Adrenal gland (tissue), 12 donors: Measurements from ENCODE around the gene TADA2B. TPM values are rescaled to one million over a fixed set of nuclear protein-coding genes. Genes with fewer than 3 reads are reported as not detected.

Experiments used
- DNase-seq, 7 donors: peaks; one replicate each; pipeline ENCODE4 v3.0.0-alpha.2; 2019 to 2020
- H3K27ac ChIP-seq, 5 donors: fragments of 200-600 bp; sonication (generic) in 4 of 5; 1 replicate in 3 of 5; 2 replicates in 2 of 5; pipeline versions ENCODE4 v1.5.1 to v1.8.0; 2016 to 2020; ENCODE audit warnings: mild to moderate bottlenecking in 1 of 5
- H3K27me3 ChIP-seq: fragments of 200-600 bp; 2 replicates; pipeline ENCODE4 v1.8.0; 2021
- H3K36me3 ChIP-seq, 2 donors: fragments of 200-600 bp; replicated peaks in 1 of 2; 1 replicate in 1 of 2; 2 replicates in 1 of 2; pipeline versions ENCODE4 v1.5.1 to v1.8.0; 2018 to 2022
- H3K4me1 ChIP-seq, 2 donors: fragments of 200-600 bp; replicated peaks in 1 of 2; 1 replicate in 1 of 2; 2 replicates in 1 of 2; pipeline versions ENCODE4 v1.5.1 to v1.8.0; 2018 to 2021
- H3K4me3 ChIP-seq, 4 donors: fragments of 200-600 bp; sonication (generic) in 3 of 4; one replicate each; pipeline ENCODE4 v1.5.1; 2016 to 2018
- H3K9me3 ChIP-seq, 3 donors: fragments of 200-600 bp; sonication (generic) in 1 of 3; replicated peaks in 1 of 3; 1 replicate in 2 of 3; 2 replicates in 1 of 3; pipeline versions ENCODE4 v1.5.1 to v1.8.0; 2016 to 2021
- CTCF ChIP-seq, 6 experiments: fragments of 450-650 bp in 4 of 6; fragments of 200-600 bp in 2 of 6; sonication (generic) in 1 of 6; IDR thresholded peaks; 1 replicate in 5 of 6; 2 replicates in 1 of 6; pipeline versions ENCODE4 v1.5.1 to v1.8.0; 2016 to 2021; ENCODE audit warnings: antibody characterized with exemption in 6 of 6, mild to moderate bottlenecking in 2 of 6, moderate library complexity in 1 of 6
- POLR2A ChIP-seq, 2 donors: fragments of 450-650 bp; IDR thresholded peaks; one replicate each; pipeline ENCODE4 v1.6.1; 2017; ENCODE audit warnings: antibody characterized with exemption in 2 of 2, mild to moderate bottlenecking in 2 of 2, moderate library complexity in 1 of 2
- WGBS, 4 donors: extraction: QIAGEN DNeasy Blood & Tissue Kit in 2 of 4; methylation state at CpG; one replicate each; pipeline versions ENCODE4 v1.1.5 to v1.1.7; 2013 to 2017; 5-methylcytosine and 5-hydroxymethylcytosine counted together
- intact Hi-C, 2 donors: fragments of 100-400 bp; cut with DNase I; formaldehyde crosslinking; loops; one replicate each; pipeline versions ENCODE4 v1.14.1 to v1.15.0; 2022 to 2023
- polyA plus RNA-seq, 3 donors: library from polyadenylated mRNA; stranded (reverse); fragments of 200-250 nt in 2 of 3; fragments of 350-450 nt in 1 of 3; fragmentation: Illumina TruSeq in 1 of 3; extraction: RNeasy Lipid Tissue Mini Kit (QIAGEN cat#74804) in 1 of 3; gene quantifications; one replicate each; pipeline ENCODE4 v1.2.3, GENCODE V29; 2013 to 2014
- total RNA-seq, 9 donors: library from RNA; depleted of rRNA in 4 of 9; stranded (reverse); fragments of >200 nt in 4 of 9; fragments of 120-200 nt in 1 of 9; fragmentation: NEBNext Ultra II Directional in 1 of 9; extraction: Animal tissue kit (Norgen Biotek cat#: 25700) in 1 of 9; gene quantifications; one replicate each; pipeline versions ENCODE4 v1.1.0 to v1.2.4, GENCODE V29; 2013 to 2023
- donor health status: healthy with polysubstance abuse.
- donor health status: Bipolar disorder and iron deficiency.
- donor health status: DM: yes; HTN: yes; CAD: no.
- donor health status: DM: no; HTN: no; CAD: no.
- donor health status: DM: no; HTN: no; CAD: no.
- donor health status: DM: yes; HTN: yes; CAD: no.

Gene TADA2B
- total and polyA plus RNA-seq, 12 donors: 13.3 to 60.8 (median 32.4) TPM

GRCh38 chr4:7014815-7015214 lies 28.4 kb upstream of the TADA2B start:
- Histone ChIP-seq H3K4me1 (peaks cover 6 to 14% of the 10 kb centered on the region in 2 donors), H3K36me3 (peaks cover 0 to 84% of the 10 kb centered on the region in 2 donors), H3K9me3 (no peaks in the 10 kb centered on the region), H3K27ac (peak overlapping the region in 1 of 5 donors; percentile 77), H3K4me3 (no peak overlapping the region), H3K27me3 (no peaks in the 10 kb centered on the region)
- WGBS, 4 donors: 94 to 99% (median 97%) methylated on average over 10 to 12 of the region's 12 CpGs
- DNase-seq: no peak
- intact Hi-C loops: no loop called here
- TF ChIP-seq CTCF (IDR thresholded peaks at IDR 0.05) (no peak), POLR2A (IDR thresholded peaks at IDR 0.05) (no peak)

- Histone ChIP-seq H3K4me3 (no peak overlapping the region), H3K27me3 (no peaks in the 10 kb centered on the region), H3K4me1 (peaks cover 6 to 12% of the 10 kb centered on the region in 2 donors), H3K36me3 (peaks cover 0 to 77% of the 10 kb centered on the region in 2 donors), H3K9me3 (no peaks in the 10 kb centered on the region), H3K27ac (peak overlapping the region in 4 of 5 donors; percentile 16 to 77 (median 65))
- no peak for TF ChIP-seq CTCF (IDR thresholded peaks at IDR 0.05)
- no peak for TF ChIP-seq POLR2A (IDR thresholded peaks at IDR 0.05)
- DNase-seq: peak in 4 of 7 donors; percentile 49 to 60 (median 54)
- WGBS, 4 donors: 52 to 82% (median 66%) methylated on average over 5 to 12 of the region's 12 CpGs
- intact Hi-C loops: no loop called here
These were observed 27.7 kb upstream of the TADA2B start for GRCh38 chr4:7015383-7016035.

- Histone ChIP-seq H3K36me3 (peaks cover 0 to 75% of the 10 kb centered on the region in 2 donors), H3K9me3 (no peaks in the 10 kb centered on the region), H3K27me3 (no peaks in the 10 kb centered on the region), H3K4me1 (peaks cover 6 to 12% of the 10 kb centered on the region in 2 donors), H3K4me3 (no peak overlapping the region), H3K27ac (peak overlapping the region in 4 of 5 donors; percentile 16 to 77 (median 65))
- intact Hi-C loops: no loop called here
- TF ChIP-seq POLR2A (IDR thresholded peaks at IDR 0.05): no peak
- TF ChIP-seq CTCF (IDR thresholded peaks at IDR 0.05): no peak
- WGBS, 4 donors: 54 to 66% (median 59%) methylated on average over 10 to 11 of the region's 11 CpGs
- DNase-seq: peak in 3 of 7 donors; percentile 38 to 52 (median 45)
These were observed 27.1 kb upstream of the TADA2B start for GRCh38 chr4:7016086-7016485.

GRCh38 chr4:7016512-7016911 lies 26.7 kb upstream of the TADA2B start:
- Histone ChIP-seq H3K9me3 (no peaks in the 10 kb centered on the region), H3K27me3 (no peaks in the 10 kb centered on the region), H3K36me3 (peaks cover 0 to 74% of the 10 kb centered on the region in 2 donors), H3K4me1 (peaks cover 6 to 13% of the 10 kb centered on the region in 2 donors), H3K4me3 (no peak overlapping the region), H3K27ac (peak overlapping the region in 2 of 5 donors; percentile 24 to 70)
- TF ChIP-seq CTCF (IDR thresholded peaks at IDR 0.05) (no peak), POLR2A (IDR thresholded peaks at IDR 0.05) (no peak)
- 91 to 95% (median 93%) methylated on average over 6 of the region's 6 CpGs for WGBS, 4 donors
- no peak for DNase-seq
- intact Hi-C loops: no loop called here
